ENCODE measurements around the gene PPOX. TPM values are rescaled to one million over a fixed set of nuclear protein-coding genes. Genes with fewer than 3 reads are reported as not detected.

PPOX gene
- polyA plus RNA-seq, 1 experiment = 29.7 TPM

DNA sequence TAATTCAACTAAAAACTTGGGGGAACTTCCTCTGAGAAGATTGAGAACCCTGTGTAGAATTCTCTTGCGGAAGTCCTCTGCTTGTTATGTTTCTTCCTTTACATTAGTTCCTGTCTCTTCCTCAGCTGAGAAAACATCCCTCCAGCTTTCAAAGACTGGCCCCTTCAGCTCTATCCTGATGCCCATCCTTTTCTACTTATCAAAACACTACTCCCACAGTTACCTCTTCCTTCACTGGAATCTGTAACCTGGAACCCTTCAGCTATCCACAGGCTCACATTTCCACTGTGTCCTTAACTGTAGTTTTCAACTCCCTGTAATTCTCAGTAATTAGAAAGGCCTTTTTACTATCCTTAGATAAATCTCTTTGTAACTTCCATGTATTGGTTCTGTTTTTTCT lies 27.8 kb upstream of the PPOX start:
- TF ChIP-seq, protein P1, sequence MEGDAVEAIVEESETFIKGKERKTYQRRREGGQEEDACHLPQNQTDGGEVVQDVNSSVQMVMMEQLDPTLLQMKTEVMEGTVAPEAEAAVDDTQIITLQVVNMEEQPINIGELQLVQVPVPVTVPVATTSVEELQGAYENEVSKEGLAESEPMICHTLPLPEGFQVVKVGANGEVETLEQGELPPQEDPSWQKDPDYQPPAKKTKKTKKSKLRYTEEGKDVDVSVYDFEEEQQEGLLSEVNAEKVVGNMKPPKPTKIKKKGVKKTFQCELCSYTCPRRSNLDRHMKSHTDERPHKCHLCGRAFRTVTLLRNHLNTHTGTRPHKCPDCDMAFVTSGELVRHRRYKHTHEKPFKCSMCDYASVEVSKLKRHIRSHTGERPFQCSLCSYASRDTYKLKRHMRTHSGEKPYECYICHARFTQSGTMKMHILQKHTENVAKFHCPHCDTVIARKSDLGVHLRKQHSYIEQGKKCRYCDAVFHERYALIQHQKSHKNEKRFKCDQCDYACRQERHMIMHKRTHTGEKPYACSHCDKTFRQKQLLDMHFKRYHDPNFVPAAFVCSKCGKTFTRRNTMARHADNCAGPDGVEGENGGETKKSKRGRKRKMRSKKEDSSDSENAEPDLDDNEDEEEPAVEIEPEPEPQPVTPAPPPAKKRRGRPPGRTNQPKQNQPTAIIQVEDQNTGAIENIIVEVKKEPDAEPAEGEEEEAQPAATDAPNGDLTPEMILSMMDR (IDR thresholded peaks at IDR 0.05; ENCODE audit: insufficient read depth, low read depth, low read length) = no peak
- no peak for DNase-seq (ENCODE audit: low read depth)
- CTCF ChIA-PET = interaction anchor here (0.7 to 3.8 kb wide), 12 partner anchors 11 to 148 kb away, joined by 3 to 36 read pairs (median 4); partner anchors contain the start of gene KLHDC9
- POLR2A ChIA-PET = interaction anchor here (0.6 kb wide), 1 partner anchor 125 kb away, joined by 3 read pairs; no protein-coding TSS in a partner anchor
- H3K36me3 ChIP-seq (ENCODE audit: control insufficient read depth, insufficient read depth, low read length) = no peaks in the 10 kb centered on the region
- no peak overlapping the region for H3K4me3 ChIP-seq (ENCODE audit: low read depth, low read length)
- no peaks in the 10 kb centered on the region for H3K27me3 ChIP-seq (ENCODE audit: control insufficient read depth, insufficient read depth, low read length)

DNA sequence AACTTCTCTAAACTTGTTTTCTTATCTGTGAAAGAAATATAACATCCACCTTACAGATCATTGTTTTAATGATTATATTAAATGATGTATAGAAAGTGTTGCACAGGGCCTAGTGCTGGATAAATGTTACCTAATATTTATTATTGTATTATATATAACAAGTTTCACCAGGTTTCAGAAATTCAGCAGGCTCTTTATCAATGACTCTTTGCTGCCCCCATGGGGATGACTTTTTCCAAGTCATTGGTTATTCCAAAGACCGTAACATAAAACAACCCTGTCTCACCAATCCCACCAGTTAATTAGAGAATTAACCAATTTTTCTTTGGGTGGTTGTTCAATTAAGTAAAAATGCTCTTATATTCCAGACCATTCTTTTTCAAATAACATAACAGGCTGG lies 26.5 kb upstream of the PPOX start:
- POLR2A ChIA-PET = no interaction called here
- TF ChIP-seq, protein P1 (IDR thresholded peaks at IDR 0.05; ENCODE audit: insufficient read depth, low read depth, low read length) = peak; percentile 63
- no peak for DNase-seq (ENCODE audit: low read depth)
- H3K36me3 ChIP-seq (ENCODE audit: control insufficient read depth, insufficient read depth, low read length) = no peaks in the 10 kb centered on the region
- CTCF ChIA-PET = interaction anchor here (0.6 to 3.8 kb wide), 5 partner anchors 10 to 148 kb away, joined by 3 to 36 read pairs (median 4); partner anchors contain the start of gene PPOX
- H3K4me3 ChIP-seq (ENCODE audit: low read depth, low read length) = no peak overlapping the region
- H3K27me3 ChIP-seq (ENCODE audit: control insufficient read depth, insufficient read depth, low read length) = no peaks in the 10 kb centered on the region

DNA sequence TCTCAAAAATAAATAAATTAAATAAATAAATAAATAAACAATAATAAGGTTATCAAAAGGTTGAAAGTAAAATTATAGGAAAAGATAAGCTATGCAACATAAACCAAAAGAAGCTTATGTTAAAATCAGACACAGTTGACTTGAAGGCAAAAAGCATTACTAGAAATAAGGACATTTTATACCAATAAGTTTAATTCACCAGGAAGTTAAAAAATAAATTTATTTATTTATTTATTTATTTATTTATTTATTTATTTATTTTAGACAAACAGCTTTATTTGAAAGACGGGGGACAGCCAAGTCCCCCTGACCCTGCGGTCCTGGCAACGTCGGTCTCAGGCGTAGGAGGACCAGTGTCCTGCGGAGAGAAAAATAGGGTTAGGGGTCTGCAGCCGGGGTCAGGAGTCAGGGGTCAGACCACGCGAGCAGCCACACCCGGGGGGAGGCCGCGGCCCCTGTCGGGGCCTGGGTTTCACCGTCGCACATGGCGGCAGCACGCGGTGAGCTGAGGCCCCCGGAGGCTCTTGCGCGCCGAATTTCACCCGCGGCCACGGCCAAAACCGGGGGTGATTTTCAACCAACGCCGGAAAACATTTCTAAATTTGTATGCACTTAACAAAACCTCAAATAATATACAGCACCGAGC lies 25.3 kb upstream of the PPOX start:
- POLR2A ChIA-PET = interaction anchor here (0.6 kb wide), 1 partner anchor 32 kb away, joined by 3 read pairs; no protein-coding TSS in a partner anchor
- CTCF ChIA-PET = interaction anchor here (0.9 to 3.8 kb wide), 9 partner anchors 8 to 145 kb away, joined by 3 to 36 read pairs (median 4); partner anchors contain the start of gene PPOX
- DNase-seq (ENCODE audit: low read depth) = no peak

DNA sequence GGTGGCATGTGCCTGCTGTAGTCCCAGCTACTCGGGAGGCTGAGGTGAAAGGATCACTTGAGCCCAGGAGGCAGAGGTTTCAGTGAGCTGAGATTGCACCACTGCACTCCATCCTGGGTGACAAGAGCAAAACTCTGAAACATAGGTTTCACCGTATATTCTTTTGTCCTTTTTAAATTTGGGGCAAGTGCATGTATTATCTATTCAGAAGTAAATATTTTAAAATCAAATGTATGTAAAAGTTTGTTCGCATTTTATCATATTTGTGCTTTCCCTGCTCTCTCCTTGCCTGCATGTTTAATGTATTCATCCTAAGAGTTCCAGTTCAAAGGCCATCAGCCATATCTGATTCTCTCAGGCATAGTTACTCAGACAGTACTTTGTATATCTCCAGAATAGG lies 20.4 kb upstream of the PPOX start:
- H3K4me3 ChIP-seq (ENCODE audit: low read depth, low read length) = no peak overlapping the region
- H3K36me3 ChIP-seq (ENCODE audit: control insufficient read depth, insufficient read depth, low read length) = no peaks in the 10 kb centered on the region
- no peaks in the 10 kb centered on the region for H3K27me3 ChIP-seq (ENCODE audit: control insufficient read depth, insufficient read depth, low read length)
- no peak for DNase-seq (ENCODE audit: low read depth)
- ChIA-PET POLR2A (interaction anchor here (0.6 kb wide), 1 partner anchor 754 kb away, joined by 3 read pairs; no protein-coding TSS in a partner anchor), CTCF (no interaction called here)
- TF ChIP-seq, protein P1 (IDR thresholded peaks at IDR 0.05; ENCODE audit: insufficient read depth, low read depth, low read length) = no peak

More for the DNA sequence above, 25.3 kb upstream of the PPOX start:
- H3K4me3 ChIP-seq (ENCODE audit: low read depth, low read length) = no peak overlapping the region
- TF ChIP-seq, protein P1 (IDR thresholded peaks at IDR 0.05; ENCODE audit: insufficient read depth, low read depth, low read length) = no peak
- no peaks in the 10 kb centered on the region for H3K36me3 ChIP-seq (ENCODE audit: control insufficient read depth, insufficient read depth, low read length)
- H3K27me3 ChIP-seq (ENCODE audit: control insufficient read depth, insufficient read depth, low read length) = no peaks in the 10 kb centered on the region

DNA sequence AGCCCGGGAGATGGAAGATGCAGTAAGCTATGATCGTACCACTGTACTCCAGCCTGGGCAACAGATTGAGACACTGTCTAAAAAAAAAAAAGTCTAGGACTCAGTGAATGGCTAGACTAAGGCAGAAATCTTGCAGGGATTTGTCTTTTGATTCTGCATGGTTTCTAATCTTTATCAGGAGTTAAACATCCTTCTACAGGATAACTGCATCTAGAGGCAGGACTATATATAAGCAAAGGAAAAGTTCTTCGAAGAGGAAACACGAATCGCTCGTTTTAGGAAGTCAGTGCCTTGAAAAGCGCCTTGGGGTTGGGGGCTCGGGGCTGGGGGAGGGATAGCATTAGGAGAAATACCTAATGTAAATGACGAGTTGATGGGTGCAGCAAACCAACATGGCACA lies 13.1 kb upstream of the PPOX start:
- CTCF ChIA-PET = interaction anchor here (0.7 to 1.0 kb wide), 3 partner anchors 10 to 78 kb away, joined by 3 to 4 read pairs (median 3); no protein-coding TSS in a partner anchor
- TF ChIP-seq, protein P1 (IDR thresholded peaks at IDR 0.05; ENCODE audit: insufficient read depth, low read depth, low read length) = no peak
- Histone ChIP-seq H3K27me3 (ENCODE audit: control insufficient read depth, insufficient read depth, low read length) (no peaks in the 10 kb centered on the region), H3K36me3 (ENCODE audit: control insufficient read depth, insufficient read depth, low read length) (peaks cover 3% of the 10 kb centered on the region; the same call in 1 of the 2 replicates), H3K4me3 (ENCODE audit: low read depth, low read length) (peak overlapping the region; percentile 72)
- DNase-seq (ENCODE audit: low read depth) = no peak
- POLR2A ChIA-PET = interaction anchor here (0.6 kb wide), 5 partner anchors 13 to 117 kb away, joined by 3 to 11 read pairs (median 3); partner anchors contain the start of genes DEDD, PPOX and USF1
